Stomach smooth muscle (tissue), 2 donors: ENCODE measurements around the gene SELENOK.
A peak's percentile ranks its signal among the peaks of the same experiment; 100 is the strongest.
"Not testable (repeated sequence)": the region's sequence is repeated elsewhere in the genome, so short reads cannot be mapped to it uniquely, and the experiment has no call there.

Experiments
- H3K27ac ChIP-seq: one replicate; pipeline ENCODE4 v1.7.0; 2013; ENCODE audit warnings: mild to moderate bottlenecking, low read length, inconsistent platforms
- H3K27me3 ChIP-seq, 2 donors: one replicate each; pipeline ENCODE4 v1.7.0; 2013; ENCODE audit warnings: low read length in 2 of 2; ENCODE audit not compliant: insufficient read depth in 2 of 2, control insufficient read depth in 1 of 2
- H3K36me3 ChIP-seq, 2 donors: one replicate each; pipeline ENCODE4 v1.7.0; 2013; ENCODE audit warnings: low read length in 2 of 2; ENCODE audit not compliant: control insufficient read depth in 2 of 2, insufficient read depth in 2 of 2
- H3K4me1 ChIP-seq: one replicate; pipeline ENCODE4 v1.7.0; 2013; ENCODE audit warnings: low read length; ENCODE audit not compliant: control insufficient read depth, insufficient read depth
- H3K4me3 ChIP-seq, 2 donors: one replicate each; pipeline ENCODE4 v1.7.0; 2013; ENCODE audit warnings: low read length in 2 of 2
- H3K9ac ChIP-seq, 2 donors: one replicate each; pipeline ENCODE4 v1.7.0; 2013; ENCODE audit warnings: low read length in 2 of 2, mild to moderate bottlenecking in 1 of 2
- H3K9me3 ChIP-seq, 2 donors: one replicate each; pipeline ENCODE4 v1.7.0; 2013; ENCODE audit warnings: low read length in 2 of 2; ENCODE audit not compliant: control insufficient read depth in 2 of 2
- donor health status: healthy.
- donor health status: Pancreatic carcinoma.

SELENOK gene

GRCh38 chr3:53891497-53892285, at the start of gene SELENOK:
SELENOK (minus strand) TSS chr3:53891859.
- Histone ChIP-seq H3K27ac (peak within 1 kb of the TSS; percentile 90), H3K27me3 (no peaks in the 10 kb centered on the region), H3K36me3 (peaks cover 0 to 4% of the 10 kb centered on the region in 2 donors), H3K4me3 (peak within 1 kb of the TSS; percentile 80 to 89), H3K9me3 (no peaks in the 10 kb centered on the region), H3K9ac (peak within 1 kb of the TSS; percentile 91), H3K4me1 (peaks cover 12% of the 10 kb centered on the region)

- no peak overlapping the region for H3K4me3 ChIP-seq
- H3K36me3 ChIP-seq = no peaks in the 10 kb centered on the region
- no peaks in the 10 kb centered on the region for H3K9me3 ChIP-seq
- H3K9ac ChIP-seq = no peak overlapping the region
- peaks cover 4 to 7% of the 10 kb centered on the region in 2 donors for H3K27me3 ChIP-seq
- H3K27ac ChIP-seq = no peak overlapping the region
- no peaks in the 10 kb centered on the region for H3K4me1 ChIP-seq
Measured at GRCh38 chr3:53941184-53941583, 49.5 kb upstream of the SELENOK start.

- Histone ChIP-seq H3K27me3 (peaks cover 4 to 7% of the 10 kb centered on the region in 2 donors), H3K27ac (no peak overlapping the region), H3K9ac (no peak overlapping the region), H3K4me3 (no peak overlapping the region), H3K9me3 (peaks cover 0 to under 1% of the 10 kb centered on the region in 2 donors), H3K4me1 (no peaks in the 10 kb centered on the region), H3K36me3 (no peaks in the 10 kb centered on the region)
Measured at GRCh38 chr3:53940623-53941022, 49.0 kb upstream of the SELENOK start.

GRCh38 chr3:53939813-53940212, 48.2 kb upstream of the SELENOK start:
- no peak overlapping the region for H3K4me3 ChIP-seq
- peaks cover 0 to 4% of the 10 kb centered on the region in 2 donors for H3K9me3 ChIP-seq
- peaks cover 4 to 7% of the 10 kb centered on the region in 2 donors for H3K27me3 ChIP-seq
- H3K4me1 ChIP-seq = no peaks in the 10 kb centered on the region
- no peak overlapping the region for H3K9ac ChIP-seq
- no peak overlapping the region for H3K27ac ChIP-seq
- no peaks in the 10 kb centered on the region for H3K36me3 ChIP-seq

GRCh38 chr3:53939086-53939582, 47.5 kb upstream of the SELENOK start:
- H3K4me3 ChIP-seq = no peak overlapping the region
- H3K4me1 ChIP-seq = no peaks in the 10 kb centered on the region
- no peak overlapping the region for H3K27ac ChIP-seq
- no peaks in the 10 kb centered on the region for H3K36me3 ChIP-seq
- peaks cover 0 to 4% of the 10 kb centered on the region in 2 donors for H3K9me3 ChIP-seq
- peaks cover 4 to 7% of the 10 kb centered on the region in 2 donors for H3K27me3 ChIP-seq
- H3K9ac ChIP-seq = no peak overlapping the region

GRCh38 chr3:53938645-53939044, 47.0 kb upstream of the SELENOK start:
- H3K9ac ChIP-seq = no peak overlapping the region

GRCh38 chr3:53936347-53936746, 44.7 kb upstream of the SELENOK start:
- Histone ChIP-seq H3K27ac (no peak overlapping the region), H3K9ac (no peak overlapping the region), H3K4me3 (no peak overlapping the region), H3K4me1 (no peaks in the 10 kb centered on the region), H3K27me3 (peaks cover 4 to 7% of the 10 kb centered on the region in 2 donors), H3K36me3 (no peaks in the 10 kb centered on the region), H3K9me3 (peaks cover 0 to 4% of the 10 kb centered on the region in 2 donors)

More at GRCh38 chr3:53938645-53939044, 47.0 kb upstream of the SELENOK start:
- Histone ChIP-seq H3K36me3 (no peaks in the 10 kb centered on the region), H3K4me3 (no peak overlapping the region), H3K4me1 (no peaks in the 10 kb centered on the region), H3K27ac (no peak overlapping the region), H3K9me3 (peaks cover 0 to 4% of the 10 kb centered on the region in 2 donors), H3K27me3 (peaks cover 4 to 7% of the 10 kb centered on the region in 2 donors)

GRCh38 chr3:53935283-53935901, 43.7 kb upstream of the SELENOK start:
- Histone ChIP-seq H3K36me3 (no peaks in the 10 kb centered on the region), H3K27ac (no peak overlapping the region), H3K27me3 (peaks cover 4 to 7% of the 10 kb centered on the region in 2 donors), H3K4me1 (no peaks in the 10 kb centered on the region), H3K4me3 (no peak overlapping the region), H3K9ac (no peak overlapping the region), H3K9me3 (peaks cover 0 to 4% of the 10 kb centered on the region in 2 donors)

GRCh38 chr3:53927208-53927872, 35.7 kb upstream of the SELENOK start:
- H3K4me1 ChIP-seq, H3K27ac ChIP-seq, H3K27me3 ChIP-seq, H3K36me3 ChIP-seq, H3K4me3 ChIP-seq, H3K9ac ChIP-seq, H3K9me3 ChIP-seq: not testable (repeated sequence)

- peaks cover 0 to 2% of the 10 kb centered on the region in 2 donors for H3K9me3 ChIP-seq
- no peak overlapping the region for H3K4me3 ChIP-seq
- H3K27ac ChIP-seq = no peak overlapping the region
- H3K9ac ChIP-seq = no peak overlapping the region
- no peaks in the 10 kb centered on the region for H3K36me3 ChIP-seq
- H3K4me1 ChIP-seq = no peaks in the 10 kb centered on the region
- no peaks in the 10 kb centered on the region for H3K27me3 ChIP-seq
Measured at GRCh38 chr3:53921296-53921695, 29.6 kb upstream of the SELENOK start.
